ENCODE results near the gene GUCY1A2. TPM values are rescaled to one million over a fixed set of nuclear protein-coding genes. Genes with fewer than 3 reads are reported as not detected.

The GUCY1A2 gene
- total RNA-seq, 1 experiment from 2014 or later: 0.55 TPM

GRCh38 chr11:107011977-107012376 lies 6.3 kb downstream of the GUCY1A2 start:
- H3K27ac Mint-ChIP-seq: no peak overlapping the region
- Histone ChIP-seq H2BK20ac (ENCODE audit: low read depth, low read length, poor library complexity, severe bottlenecking) (no peak overlapping the region), H3K79me2 (ENCODE audit: insufficient read depth, low read length) (no peaks in the 10 kb centered on the region), H3K79me1 (ENCODE audit: insufficient read depth, low read depth, low read length, poor library complexity, severe bottlenecking) (no peaks in the 10 kb centered on the region), H4K20me1 (ENCODE audit: control insufficient read depth, insufficient read depth, insufficient read length) (no peaks in the 10 kb centered on the region), H3K27me3 (ENCODE audit: insufficient read depth, low read length) (no peaks in the 10 kb centered on the region), H2BK120ac (ENCODE audit: low read depth, low read length, poor library complexity, severe bottlenecking) (no peak overlapping the region), H3K4me2 (ENCODE audit: insufficient read depth, insufficient read length, low read length) (no peak overlapping the region), H2BK5ac (ENCODE audit: insufficient read length, low read length) (no peak overlapping the region), H4K8ac (replicated peaks; ENCODE audit: insufficient read length, low read depth, low read length) (no peak overlapping the region), H2BK15ac (ENCODE audit: low read depth, low read length) (no peak overlapping the region), H2AFZ (ENCODE audit: low read length) (no peak overlapping the region), H4K91ac (ENCODE audit: insufficient read length, low read depth, low read length) (no peak overlapping the region), H3K23ac (ENCODE audit: insufficient read length, low read depth, low read length) (no peak overlapping the region), H4K5ac (ENCODE audit: insufficient read length, low read depth, low read length) (no peak overlapping the region), H3K14ac (ENCODE audit: insufficient read depth, low read length) (no peak overlapping the region), H3K4ac (ENCODE audit: low read depth, low read length) (no peak overlapping the region), H3K4me1 (ENCODE audit: insufficient read depth, low read length) (no peaks in the 10 kb centered on the region), H2BK12ac (ENCODE audit: insufficient read length, low read depth, low read length) (no peak overlapping the region), H3K56ac (ENCODE audit: insufficient read length, low read depth, low read length) (no peak overlapping the region), H3K9ac (ENCODE audit: extremely low read depth, insufficient read length, low read length) (no peak overlapping the region), H3K23me2 (ENCODE audit: insufficient read length, low read depth, low read length, poor library complexity, severe bottlenecking) (no peaks in the 10 kb centered on the region), H2AK5ac (ENCODE audit: insufficient read length, low read length) (no peak overlapping the region), H3K9me3 (ENCODE audit: control insufficient read depth, low read depth, low read length) (no peaks in the 10 kb centered on the region), H3K18ac (ENCODE audit: insufficient read length, low read depth, low read length) (no peak overlapping the region), H3T11ph (ENCODE audit: low read length) (no peak overlapping the region), H3K27ac (ENCODE audit: insufficient read length, low read depth, low read length) (no peak overlapping the region)
- peaks cover 4 to 9% of the 10 kb centered on the region in 2 experiments for H3K4me1 Mint-ChIP-seq
- H3K36me3 Mint-ChIP-seq (ENCODE audit: insufficient read depth in 1 of 3, low read depth in 3 of 3): no peaks in the 10 kb centered on the region
- DNase-seq: no peak
- H3K4me3 Mint-ChIP-seq: no peak overlapping the region
- WGBS (ENCODE audit: extremely low coverage, insufficient read length, low lambda C conversion rate): no CpG with 5 or more reads among the region's 2 CpGs
- H3K9me3 Mint-ChIP-seq: no peaks in the 10 kb centered on the region
- TF ChIP-seq, protein P1, sequence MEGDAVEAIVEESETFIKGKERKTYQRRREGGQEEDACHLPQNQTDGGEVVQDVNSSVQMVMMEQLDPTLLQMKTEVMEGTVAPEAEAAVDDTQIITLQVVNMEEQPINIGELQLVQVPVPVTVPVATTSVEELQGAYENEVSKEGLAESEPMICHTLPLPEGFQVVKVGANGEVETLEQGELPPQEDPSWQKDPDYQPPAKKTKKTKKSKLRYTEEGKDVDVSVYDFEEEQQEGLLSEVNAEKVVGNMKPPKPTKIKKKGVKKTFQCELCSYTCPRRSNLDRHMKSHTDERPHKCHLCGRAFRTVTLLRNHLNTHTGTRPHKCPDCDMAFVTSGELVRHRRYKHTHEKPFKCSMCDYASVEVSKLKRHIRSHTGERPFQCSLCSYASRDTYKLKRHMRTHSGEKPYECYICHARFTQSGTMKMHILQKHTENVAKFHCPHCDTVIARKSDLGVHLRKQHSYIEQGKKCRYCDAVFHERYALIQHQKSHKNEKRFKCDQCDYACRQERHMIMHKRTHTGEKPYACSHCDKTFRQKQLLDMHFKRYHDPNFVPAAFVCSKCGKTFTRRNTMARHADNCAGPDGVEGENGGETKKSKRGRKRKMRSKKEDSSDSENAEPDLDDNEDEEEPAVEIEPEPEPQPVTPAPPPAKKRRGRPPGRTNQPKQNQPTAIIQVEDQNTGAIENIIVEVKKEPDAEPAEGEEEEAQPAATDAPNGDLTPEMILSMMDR (conservative IDR thresholded peaks at IDR 0.05): no peak
- H3K27me3 Mint-ChIP-seq (ENCODE audit: low read depth): peaks cover 11% of the 10 kb centered on the region

Measured in H9 (cell line).